Embryonic facial prominence (tissue), 1 donor: ENCODE data around the gene SBF1.

Source experiments
- DNase-seq: peaks from one replicate; pipeline ENCODE4 v3.0.0-alpha.2; 2016; ENCODE audit errors: extremely low spot score

Gene SBF1

DNA sequence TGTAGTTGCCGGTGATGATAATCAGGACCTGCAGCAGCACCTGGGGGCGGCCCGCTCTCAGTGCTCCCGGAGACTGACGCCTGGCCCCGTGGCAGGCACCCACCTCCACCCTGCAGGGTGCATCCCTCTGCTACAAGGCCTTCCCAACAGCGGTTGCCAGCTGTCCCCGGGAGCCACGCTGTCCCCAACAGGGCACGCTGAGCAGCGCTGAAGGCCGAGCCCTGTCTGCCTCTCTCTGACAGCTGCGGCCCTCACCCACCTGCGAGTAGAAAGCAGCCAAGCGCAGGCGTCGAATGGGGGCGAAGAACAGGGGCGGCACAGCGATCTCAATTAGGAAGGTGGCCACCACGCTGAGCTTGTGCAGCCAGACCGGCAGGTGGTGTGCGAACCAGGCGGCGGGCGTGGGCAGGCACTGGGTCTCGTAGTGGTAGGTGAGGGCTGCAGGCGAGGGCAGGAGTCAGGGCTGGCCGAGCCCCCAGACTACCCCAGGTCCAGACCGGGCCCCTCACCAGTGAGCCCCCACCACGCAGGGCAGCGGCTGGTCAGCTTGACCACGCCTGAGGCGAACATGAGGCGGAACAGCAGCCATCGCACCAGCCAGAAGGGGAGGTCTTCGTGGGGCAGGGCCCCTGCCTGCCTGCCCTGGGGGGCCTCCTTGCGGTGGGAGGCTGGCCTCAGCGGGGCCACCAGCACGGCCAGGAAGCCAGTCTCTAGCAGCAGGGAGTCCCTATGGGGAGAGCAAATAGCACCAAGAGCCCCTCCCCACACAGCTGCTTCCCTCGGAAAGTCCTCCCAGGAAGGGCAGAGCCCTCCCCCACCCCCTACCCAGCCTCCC, 31.2 kb upstream of the SBF1 start:
- no peak for DNase-seq

DNA sequence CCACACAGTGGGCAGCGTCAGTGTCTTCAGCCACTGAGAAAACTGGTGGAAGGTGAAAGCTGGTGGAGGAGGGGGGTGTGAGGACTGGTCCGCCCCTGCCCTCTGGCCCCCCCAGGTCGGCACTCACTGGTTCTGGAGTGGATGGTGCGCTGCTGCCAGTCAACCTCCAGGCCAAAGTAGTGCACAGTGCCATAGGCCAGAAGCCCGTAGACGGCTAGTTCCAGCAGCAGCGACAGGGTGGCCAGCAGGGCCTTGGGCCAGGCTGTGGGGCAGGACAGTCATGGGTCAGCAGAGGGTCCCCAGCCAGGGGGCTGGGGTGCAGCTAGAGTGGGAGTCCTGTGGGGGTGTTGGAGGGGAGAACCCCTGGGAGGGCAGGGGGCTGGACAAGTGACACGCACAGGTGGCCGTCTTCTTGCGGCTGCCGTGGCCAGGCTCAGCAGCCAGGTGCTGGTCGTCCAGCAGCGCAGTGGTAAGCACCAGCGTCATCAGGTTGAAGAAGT, 30.5 kb upstream of the SBF1 start:
- DNase-seq, result no peak

DNA sequence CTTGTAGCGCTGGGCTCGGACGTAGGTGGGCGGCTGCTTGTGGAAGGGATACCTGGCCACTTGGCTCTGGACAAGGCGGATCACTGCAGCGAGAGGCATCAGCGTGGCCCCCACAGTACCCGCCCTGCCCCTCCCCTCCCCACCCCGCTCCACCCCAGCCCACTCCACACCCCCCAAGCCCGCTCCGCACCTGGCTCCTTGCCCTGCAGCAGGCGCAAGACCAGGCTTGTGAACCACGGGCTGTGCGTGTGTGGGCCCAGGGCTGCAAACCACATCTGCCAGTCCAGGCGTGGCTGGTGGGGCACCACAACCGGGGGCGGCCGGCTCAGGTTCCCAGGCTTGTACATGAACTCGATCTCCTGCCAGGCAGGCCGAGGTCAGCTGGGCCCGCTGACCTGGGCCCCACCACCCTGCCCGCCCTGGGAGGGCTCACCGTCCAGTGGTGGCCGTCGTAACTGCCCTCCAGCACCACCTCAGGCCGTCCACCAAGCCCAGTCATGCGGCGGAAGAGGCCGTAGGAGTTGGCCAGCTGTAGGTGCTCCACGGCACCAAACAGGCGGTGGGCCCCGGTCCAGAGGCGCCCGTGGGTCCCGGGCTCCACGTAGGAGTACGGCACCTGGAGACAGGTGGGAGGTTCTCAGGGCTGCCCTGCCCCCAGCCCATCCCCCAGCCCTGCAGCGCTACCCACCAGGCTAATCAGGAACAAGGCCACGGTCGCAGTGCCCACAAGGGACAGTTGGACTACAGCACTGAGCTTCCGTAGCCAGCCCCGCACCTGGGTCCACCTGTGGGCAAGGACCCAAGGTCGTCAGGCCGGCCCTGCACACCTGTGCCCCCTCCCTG, 29.8 kb upstream of the SBF1 start:
- DNase-seq, result no peak

DNA sequence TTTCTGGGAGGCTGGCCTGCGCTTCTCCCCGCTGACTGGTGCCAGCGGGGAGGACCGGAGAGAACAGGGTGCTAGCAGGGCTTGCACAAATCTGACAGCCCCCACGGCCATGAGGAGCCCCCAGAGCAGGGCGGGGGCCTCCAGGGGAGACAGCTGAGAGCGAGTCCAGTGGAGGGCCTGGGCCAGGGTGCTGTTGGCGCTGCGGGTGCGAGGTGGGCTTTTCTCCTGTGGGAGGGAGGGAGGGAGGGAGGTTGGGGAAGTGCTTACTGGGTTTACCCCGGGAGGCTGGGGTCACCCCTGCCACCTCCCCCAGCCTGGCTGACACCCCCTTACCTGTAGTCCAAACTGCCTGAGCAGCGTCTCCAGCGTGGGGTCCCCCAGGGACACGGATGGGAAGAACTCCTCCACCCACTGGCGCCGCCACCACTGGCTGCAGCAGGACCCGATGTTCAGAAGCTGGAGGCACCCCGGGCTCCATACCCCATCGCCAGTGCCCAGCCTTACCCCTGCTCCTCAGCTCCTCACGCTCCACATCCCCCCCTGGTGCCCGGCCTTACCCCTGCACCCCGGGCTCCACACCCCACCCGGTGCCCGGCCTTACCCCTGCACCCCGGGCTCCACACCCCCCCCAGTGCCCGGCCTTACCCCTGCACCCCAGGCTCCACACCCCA, 28.8 kb upstream of the SBF1 start:
- DNase-seq, result no peak

DNA sequence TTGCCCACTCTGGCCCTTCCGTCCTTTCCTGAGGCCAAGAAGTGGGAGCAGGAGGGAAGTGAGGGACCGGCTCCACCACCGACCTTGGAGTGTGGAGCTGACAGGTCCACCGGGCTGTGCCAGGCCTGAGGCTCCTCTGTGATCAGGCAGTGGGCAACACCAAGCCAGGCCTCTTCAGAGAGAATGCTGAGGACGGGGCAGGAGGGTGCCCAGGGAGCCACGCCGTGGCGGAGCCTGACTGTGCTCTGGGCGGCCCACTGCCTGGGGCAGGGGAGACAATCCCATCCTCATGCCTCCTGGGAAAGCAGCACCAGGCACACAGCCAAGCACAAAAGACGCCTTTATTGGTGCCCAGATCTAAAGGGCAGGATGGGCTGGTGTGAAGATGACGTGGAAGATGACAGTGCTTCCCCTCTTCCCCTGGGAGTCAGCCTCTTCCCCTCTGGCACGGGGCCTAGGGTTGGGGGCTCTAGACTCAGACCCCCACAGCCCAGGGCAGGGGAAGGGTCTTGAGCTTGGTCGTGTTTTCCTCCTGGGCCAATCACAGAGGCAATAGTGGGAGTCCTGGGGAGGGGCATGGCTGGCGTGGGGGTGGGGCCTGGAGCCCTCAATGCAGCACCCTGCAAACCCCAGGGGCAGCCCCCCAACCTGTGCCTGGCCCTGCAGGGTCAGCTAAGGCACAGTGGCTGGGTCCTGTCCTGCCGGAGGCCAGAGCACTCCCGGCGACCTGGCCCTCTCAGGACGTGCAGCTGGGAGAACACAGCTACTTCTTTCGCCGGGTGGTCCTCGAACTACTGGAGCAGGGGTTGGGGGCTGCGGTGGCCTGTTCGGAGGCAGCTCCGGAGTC, 28.0 kb upstream of the SBF1 start:
- no peak for DNase-seq

DNA sequence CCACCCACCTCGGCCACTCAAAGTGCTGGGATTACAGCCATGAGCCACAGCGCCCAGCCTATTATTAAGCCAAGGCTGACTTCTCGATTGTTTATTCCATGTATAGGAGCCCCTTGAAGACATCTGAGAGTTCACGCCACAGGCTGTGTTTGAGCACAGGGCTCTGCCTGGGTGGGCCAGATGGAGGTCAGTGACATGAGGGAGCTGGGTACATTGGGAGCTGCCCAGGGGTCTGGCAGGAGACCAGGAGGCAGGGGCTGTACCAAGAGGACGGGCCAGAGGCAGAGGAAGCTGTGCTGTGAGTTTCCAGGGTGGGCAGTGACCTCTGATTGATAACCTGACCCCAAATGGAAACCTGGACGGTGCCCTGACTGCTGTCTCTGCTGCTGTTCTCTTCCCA, 27.3 kb upstream of the SBF1 start:
- DNase-seq, result no peak

DNA sequence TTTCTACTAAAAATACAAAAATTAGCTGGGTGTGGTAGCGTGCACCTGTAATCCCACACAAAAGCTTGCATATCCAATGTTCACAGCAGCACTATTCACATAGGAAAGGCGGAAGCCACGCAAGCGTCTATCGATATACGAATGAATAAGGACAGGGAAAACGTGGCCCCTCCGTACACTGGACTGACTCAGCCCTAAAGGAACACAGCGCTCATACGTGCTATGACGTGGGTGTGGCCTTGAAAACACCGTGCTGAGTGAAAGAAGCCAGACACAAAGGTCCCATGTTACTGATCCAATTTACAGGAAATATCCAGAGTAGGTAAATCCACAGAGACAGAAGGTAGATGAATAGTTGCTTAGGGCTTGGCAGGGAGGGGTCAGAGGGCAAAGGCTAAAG, 25.6 kb upstream of the SBF1 start:
- DNase-seq, result no peak

DNA sequence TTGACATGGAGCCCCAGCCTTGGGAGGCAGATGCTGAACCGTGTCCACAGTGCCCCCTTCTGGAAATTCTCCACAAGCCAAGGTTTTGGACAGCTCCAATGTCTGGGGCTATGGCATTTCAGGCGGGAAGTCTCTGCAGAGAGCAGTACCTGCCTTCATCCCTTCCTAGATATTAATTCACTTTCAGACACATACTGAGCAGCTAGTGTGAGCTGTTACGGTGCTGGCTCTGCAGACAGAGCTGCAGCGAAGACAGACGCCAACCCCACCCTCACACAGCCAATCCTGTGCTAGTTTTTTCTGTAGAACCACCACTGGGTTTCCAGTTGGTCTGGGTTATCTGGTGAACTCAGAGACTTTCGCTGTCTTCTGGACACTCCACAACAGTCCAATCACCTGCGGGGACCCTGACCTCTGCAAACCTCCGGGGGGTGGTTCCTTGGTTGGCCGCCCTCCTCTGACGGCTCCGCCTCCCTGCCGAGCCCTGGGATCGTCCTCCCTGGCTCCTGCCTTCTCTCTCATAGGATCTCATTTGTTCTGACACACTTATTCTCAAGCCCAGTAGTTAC, 23.6 kb upstream of the SBF1 start:
- no peak for DNase-seq

DNA sequence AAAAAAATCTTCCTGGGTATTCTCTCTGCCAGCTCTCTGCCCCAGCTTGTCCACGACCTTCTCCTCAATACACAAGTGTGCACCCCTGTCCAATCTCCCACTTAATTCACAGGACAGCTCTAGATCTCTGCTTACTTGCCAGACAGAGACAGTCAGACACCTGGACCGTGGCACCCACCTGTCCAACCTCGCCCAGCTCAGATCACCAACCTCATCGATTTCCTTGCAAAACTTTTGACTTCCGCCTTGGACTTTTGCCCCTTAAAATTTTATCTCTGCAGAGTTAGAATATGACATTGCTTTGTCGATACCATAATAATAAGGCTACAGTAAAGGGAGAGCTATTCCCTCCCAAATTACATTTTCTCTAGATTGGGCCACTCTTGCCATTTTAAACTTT, 22.3 kb upstream of the SBF1 start:
- DNase-seq, result no peak

DNA sequence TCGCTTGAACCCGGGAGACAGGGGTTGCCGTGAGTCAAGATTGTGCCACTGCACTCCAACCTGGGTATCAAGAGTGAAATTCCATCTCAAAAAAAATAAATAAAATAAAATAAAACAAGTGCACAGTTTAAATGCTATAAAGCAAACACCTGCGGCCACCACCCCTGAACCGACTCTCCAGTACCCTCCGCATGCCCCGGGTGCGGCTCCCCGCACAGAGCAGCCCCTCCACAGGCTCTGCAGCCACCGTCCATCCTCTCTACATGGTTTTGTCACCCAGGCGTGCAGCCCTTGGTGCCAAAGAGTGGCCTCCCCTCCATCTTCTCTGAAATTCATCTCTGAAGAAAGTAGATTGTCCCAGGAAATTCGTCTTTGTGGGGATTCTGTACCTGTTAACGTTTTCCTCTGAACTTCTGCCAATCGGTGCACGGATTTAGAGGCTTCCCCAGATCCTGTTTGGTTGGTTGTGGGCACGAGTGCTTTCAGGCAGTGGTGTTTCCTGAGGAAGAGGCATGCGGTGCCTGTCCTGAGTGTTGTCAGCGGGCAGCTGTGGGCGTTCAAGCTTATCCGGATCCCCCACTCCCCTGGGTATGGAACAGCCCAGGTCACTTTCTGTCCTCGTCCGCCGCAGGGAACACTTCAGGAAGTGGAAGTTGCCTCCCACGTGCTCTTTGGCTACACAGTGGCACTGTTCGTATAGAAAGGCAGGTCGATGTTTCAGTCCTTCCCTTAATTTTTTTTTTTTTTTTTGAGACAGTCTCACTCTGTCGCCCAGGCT, 15.9 kb upstream of the SBF1 start:
- no peak for DNase-seq

DNA sequence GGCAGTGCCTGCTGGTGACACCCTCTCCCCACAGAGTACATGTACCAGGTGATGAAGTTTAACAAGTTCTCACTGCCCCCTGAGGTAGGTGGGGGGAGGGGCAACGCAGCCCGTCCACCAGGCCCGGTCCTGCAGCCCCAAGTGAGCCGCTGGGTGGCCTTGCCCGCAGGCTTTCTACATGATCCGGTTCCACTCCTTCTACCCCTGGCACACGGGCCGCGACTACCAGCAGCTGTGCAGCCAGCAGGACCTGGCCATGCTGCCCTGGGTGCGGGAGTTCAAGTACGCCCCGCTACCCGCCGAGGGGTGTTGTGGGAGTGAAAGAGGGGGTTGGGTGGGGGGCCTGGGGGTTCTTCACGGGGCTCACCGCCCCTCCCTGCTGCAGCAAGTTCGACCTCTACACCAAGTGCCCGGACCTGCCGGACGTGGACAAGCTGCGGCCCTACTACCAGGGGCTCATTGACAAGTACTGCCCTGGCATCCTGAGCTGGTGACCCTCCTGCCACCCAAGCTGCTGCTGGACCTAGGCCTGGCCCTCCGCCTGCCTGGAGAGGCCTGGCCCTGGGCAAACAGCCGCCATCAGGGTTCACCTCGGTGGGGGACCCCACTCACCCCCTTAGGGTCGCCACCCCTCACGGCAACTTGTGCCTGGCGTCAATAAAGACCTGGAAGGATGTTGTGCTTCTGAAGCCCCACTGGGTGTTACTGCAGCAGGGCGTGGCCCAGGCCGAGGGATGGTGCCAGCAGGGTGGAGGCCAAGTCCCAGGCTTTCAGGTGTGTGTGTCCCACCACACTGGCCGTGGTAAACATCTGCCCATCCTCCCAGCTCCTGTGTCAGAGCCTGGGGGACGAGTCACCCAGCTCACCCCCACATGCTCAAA, 14.8 kb upstream of the SBF1 start:
- no peak for DNase-seq

DNA sequence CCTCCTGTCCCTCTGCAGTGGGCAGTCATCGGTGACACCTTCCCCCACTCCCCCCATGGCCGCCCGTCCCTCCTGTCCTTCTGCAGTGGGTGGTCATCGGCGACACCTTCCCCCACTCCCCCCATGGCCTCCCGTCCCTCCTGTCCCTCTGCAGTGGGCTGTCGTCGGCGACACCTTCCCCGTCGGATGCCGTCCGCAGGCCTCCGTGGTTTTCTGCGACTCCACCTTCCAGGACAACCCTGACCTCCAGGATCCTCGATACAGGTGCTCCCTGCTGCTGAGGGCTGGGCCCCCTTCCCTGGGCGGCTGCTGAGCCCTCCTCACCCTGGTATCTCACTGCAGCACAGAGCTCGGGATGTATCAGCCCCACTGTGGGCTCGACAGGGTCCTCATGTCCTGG, 14.1 kb upstream of the SBF1 start:
- no peak for DNase-seq

DNA sequence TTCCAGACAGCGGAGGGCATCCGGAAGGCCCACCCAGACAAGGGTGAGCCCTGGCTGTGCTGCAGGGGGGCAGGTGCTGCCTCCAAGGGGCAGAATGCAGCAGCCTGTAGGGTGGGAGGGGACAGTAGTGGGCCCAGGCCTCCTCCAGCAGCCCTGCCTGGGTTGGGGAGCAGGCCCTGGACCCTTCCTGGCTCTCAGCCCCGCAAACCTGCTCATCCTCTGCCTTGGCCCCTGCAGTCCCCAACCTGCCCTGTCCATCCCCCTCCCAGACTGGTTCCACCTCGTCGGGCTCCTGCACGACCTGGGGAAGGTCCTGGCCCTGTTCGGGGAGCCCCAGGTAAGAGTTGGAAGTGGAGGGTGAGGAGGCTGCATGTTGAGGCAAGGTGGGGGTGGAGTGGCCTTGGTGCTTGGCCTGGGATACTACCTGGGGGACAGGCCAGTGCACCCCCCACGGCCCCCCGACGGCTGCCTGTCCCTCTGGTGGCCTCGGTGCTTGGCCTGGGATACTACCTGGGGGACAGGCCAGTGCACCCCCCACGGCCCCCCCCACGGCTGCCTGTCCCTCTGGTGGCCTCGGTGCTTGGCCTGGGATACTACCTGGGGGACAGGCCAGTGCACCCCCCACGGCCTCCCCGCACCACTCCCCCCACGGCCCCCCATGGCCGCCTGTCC, 13.3 kb upstream of the SBF1 start:
- no peak for DNase-seq

DNA sequence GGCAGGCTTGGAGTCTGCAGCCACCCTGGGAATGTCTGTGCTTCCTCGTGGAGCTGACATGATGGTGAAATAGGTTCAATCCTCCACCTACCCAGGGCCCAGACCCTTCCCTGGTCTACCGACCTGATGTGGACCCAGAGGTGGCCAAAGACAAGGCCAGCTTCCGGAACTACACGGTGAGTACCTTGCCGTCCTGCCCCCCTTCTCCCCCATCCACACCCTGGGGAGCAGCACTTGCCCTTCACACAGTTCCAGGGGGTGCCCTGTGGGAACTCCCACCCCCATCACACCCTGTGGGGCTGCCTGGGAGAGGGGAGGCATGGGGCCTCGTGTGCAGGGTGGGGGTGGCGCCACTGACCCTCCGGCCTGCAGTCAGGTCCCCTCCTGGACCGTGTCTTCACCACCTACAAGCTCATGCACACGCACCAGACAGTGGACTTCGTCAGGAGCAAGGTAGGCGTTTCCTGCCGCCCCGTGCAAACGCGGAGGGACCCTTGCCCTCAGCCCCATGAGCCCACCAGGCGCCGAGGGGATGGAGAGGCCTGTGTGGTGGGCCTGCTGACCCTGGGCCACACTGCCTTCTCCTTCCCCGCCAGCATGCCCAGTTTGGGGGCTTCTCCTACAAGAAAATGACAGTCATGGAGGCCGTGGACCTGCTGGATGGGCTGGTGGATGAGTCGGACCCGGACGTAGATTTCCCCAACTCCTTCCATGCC, 12.6 kb upstream of the SBF1 start:
- DNase-seq, result no peak

DNA sequence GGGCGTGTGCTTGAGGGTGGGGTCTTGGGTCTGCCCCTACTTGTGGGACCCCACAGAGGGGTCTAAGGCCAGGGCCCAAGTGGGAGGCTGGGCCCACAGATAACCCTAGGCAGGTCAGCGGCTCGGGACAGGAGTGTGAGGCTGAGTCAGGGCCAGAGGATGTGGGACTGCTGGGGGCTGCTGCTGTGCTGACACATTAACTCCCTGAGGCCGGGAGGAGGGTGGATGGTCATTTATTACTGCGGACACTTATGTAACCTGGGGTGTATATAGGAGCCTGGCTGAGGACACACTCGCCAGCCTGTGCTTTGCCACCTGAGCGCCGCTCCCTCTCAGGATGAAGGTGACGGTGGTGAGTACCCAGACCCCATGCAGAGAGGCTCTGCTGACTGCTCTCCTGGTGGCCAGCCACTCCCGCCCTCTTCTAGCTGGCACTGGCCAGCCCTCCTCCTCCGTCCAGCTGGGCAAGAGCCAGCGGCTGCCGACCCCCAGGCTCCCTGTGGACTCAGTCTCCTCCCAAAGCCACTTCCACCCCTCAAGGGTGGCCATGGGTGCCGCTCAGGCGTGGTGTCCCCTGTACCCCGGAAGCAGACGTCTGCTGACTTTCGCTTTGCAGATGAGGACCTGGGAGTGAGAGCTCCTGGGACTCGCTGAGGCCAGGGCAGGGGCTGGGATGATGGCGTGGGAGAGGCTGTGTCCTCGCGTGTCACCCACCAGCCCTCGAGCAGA, 11.9 kb upstream of the SBF1 start, which contains the start of gene MIOX:
Gene MIOX (plus strand): TSS at position 299 of the 729 bp plus-strand sequence. CDS start 39 bp downstream, at position 338.
- DNase-seq, result no peak

DNA sequence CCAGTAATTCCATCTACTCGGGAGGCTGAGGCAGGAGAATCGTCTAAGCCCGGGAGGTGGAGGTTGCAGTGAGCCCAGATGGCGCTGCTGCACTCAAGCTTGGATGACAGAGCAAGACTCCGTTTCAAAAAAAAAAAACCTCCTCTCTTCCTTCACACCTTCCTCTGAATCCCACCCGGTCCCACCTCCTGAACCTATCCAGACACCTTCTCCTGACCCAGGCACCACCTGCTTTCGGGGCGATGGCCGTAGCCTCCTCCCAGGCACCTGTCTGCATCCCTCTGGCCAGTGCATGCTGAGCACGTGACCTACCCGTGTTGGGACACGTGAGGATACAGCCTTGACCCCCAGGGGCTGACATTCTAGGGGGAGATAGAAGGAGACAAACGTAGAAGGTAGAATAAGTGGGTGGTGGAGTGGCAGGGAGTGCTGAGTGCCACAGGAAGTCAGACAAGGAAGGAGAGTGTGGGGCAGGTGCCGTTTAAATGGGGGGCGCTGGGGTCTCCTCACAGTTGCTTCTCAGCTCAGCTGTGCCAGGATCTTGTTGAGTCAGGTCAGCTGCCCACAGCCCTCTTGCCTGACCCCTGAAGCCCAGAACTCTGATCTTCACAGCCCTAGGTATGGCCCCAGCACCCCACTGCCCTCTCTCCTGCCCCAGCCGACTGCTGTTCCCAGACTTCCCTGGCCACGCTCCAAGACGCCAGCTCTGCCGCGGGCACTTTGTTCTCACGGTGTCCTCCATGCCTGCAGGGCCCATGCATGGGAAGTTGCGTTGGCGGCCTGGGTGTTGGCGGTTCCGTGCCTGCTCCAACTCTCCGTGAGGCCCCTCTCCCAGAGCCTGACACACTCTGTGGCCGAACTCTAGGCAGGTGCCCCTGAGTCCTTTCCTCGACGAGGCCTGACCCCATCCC, 10.6 kb upstream of the SBF1 start:
- DNase-seq, result no peak
